ENCODE data around the gene TRAF7.

GRCh38 chr16:2179576-2179975, 24.0 kb downstream of the TRAF7 start:
- TF ChIP-seq CTCF (IDR thresholded peaks at IDR 0.05) (no peak), POLR2A (IDR thresholded peaks at IDR 0.05) (no peak)

Data from body of pancreas (tissue), 4 donors.